ENCODE measurements around the gene ASZ1. TPM values are rescaled to one million over a fixed set of nuclear protein-coding genes. Genes with fewer than 3 reads are reported as not detected.

ASZ1 gene
- total RNA-seq, 1 donor = under 0.01 TPM

- H3K4me3 ChIP-seq (ENCODE audit: low read depth, low read length) = no peak overlapping the region
- TF ChIP-seq CTCF (IDR thresholded peaks at IDR 0.05; ENCODE audit: insufficient read depth, low read depth, low read length) = peak; percentile 66
- peak; percentile 57 for DNase-seq (ENCODE audit: low read depth)
These were observed 31.8 kb upstream of the ASZ1 start for GRCh38 chr7:117458977-117459583.

- DNase-seq (ENCODE audit: low read depth) = no peak
- no peak overlapping the region for H3K4me3 ChIP-seq (ENCODE audit: low read depth, low read length)
- no peak for TF ChIP-seq CTCF (IDR thresholded peaks at IDR 0.05; ENCODE audit: insufficient read depth, low read depth, low read length)
These were observed 21.4 kb upstream of the ASZ1 start for GRCh38 chr7:117448655-117449054.

- TF ChIP-seq CTCF (IDR thresholded peaks at IDR 0.05; ENCODE audit: insufficient read depth, low read depth, low read length) = no peak
- DNase-seq (ENCODE audit: low read depth) = no peak
- H3K4me3 ChIP-seq (ENCODE audit: low read depth, low read length) = no peak overlapping the region
These were observed 19.0 kb upstream of the ASZ1 start for GRCh38 chr7:117446220-117446815.

GRCh38 chr7:117445206-117445605 is 17.9 kb upstream of the ASZ1 start:
- DNase-seq (ENCODE audit: low read depth) = peak; percentile 27
- TF ChIP-seq CTCF (IDR thresholded peaks at IDR 0.05; ENCODE audit: insufficient read depth, low read depth, low read length) = no peak
- H3K4me3 ChIP-seq (ENCODE audit: low read depth, low read length) = no peak overlapping the region

- no peak for TF ChIP-seq CTCF (IDR thresholded peaks at IDR 0.05; ENCODE audit: insufficient read depth, low read depth, low read length)
- no peak overlapping the region for H3K4me3 ChIP-seq (ENCODE audit: low read depth, low read length)
- DNase-seq (ENCODE audit: low read depth) = no peak
These were observed 17.4 kb upstream of the ASZ1 start for GRCh38 chr7:117444646-117445045.

GRCh38 chr7:117435475-117436043 is 8.3 kb upstream of the ASZ1 start:
- no peak for DNase-seq (ENCODE audit: low read depth)
- TF ChIP-seq CTCF (IDR thresholded peaks at IDR 0.05; ENCODE audit: insufficient read depth, low read depth, low read length) = no peak
- H3K4me3 ChIP-seq (ENCODE audit: low read depth, low read length) = no peak overlapping the region

Data from fibroblast of villous mesenchyme (primary cell).